T-helper 9 cell (primary cell): ENCODE measurements around the gene ZIC4.

Source experiments
- DNase-seq: peaks from one replicate; pipeline ENCODE4 v3.0.0-alpha.2; 2020
- total RNA-seq, 2 donors: gene quantifications; one replicate each; lab custom pipeline; 2026; lab: John Stamatoyannopoulos, UW

ZIC4 gene
- 0 reads per million in 2 donors for total RNA-seq

GRCh38 chr3:147406028-147406931 is at the start of gene ZIC4:
Gene ZIC4 (minus strand): TSS chr3:147406543. CDS start chr3:147402797, 3,746 bp downstream.
- no peak for DNase-seq

- DNase-seq: no peak
Measured at GRCh38 chr3:147449669-147450068, 43.3 kb upstream of the ZIC4 start.

GRCh38 chr3:147447224-147447623 is 40.9 kb upstream of the ZIC4 start:
- DNase-seq: no peak

- DNase-seq: no peak
Measured at GRCh38 chr3:147431751-147432150, 25.4 kb upstream of the ZIC4 start.

- no peak for DNase-seq
Measured at GRCh38 chr3:147428754-147429153, 22.4 kb upstream of the ZIC4 start.

GRCh38 chr3:147428326-147428725 is 22.0 kb upstream of the ZIC4 start:
- no peak for DNase-seq

GRCh38 chr3:147427746-147428145 is 21.4 kb upstream of the ZIC4 start:
- no peak for DNase-seq

GRCh38 chr3:147426931-147427330 is 20.6 kb upstream of the ZIC4 start:
- no peak for DNase-seq

- DNase-seq: no peak
Measured at GRCh38 chr3:147425388-147425850, 19.1 kb upstream of the ZIC4 start.

GRCh38 chr3:147424581-147425387 is 18.4 kb upstream of the ZIC4 start:
- no peak for DNase-seq

GRCh38 chr3:147423798-147424580 is 17.6 kb upstream of the ZIC4 start:
- no peak for DNase-seq

- DNase-seq: no peak
Measured at GRCh38 chr3:147423537-147423797, 17.1 kb upstream of the ZIC4 start.

- no peak for DNase-seq
Measured at GRCh38 chr3:147422601-147423536, 16.5 kb upstream of the ZIC4 start.

GRCh38 chr3:147422196-147422595 is 15.9 kb upstream of the ZIC4 start:
- no peak for DNase-seq

GRCh38 chr3:147421184-147421912 is 15.0 kb upstream of the ZIC4 start:
- no peak for DNase-seq

GRCh38 chr3:147420353-147421183 is 14.2 kb upstream of the ZIC4 start:
- DNase-seq: no peak

GRCh38 chr3:147419781-147420224 is 13.5 kb upstream of the ZIC4 start:
- DNase-seq: no peak

- no peak for DNase-seq
Measured at GRCh38 chr3:147418808-147419701, 12.7 kb upstream of the ZIC4 start.

GRCh38 chr3:147418371-147418781 is 12.0 kb upstream of the ZIC4 start:
- DNase-seq: no peak
